ENCODE measurements around the gene KRTAP5-11.
"Not testable (repeated sequence)": the region's sequence is repeated elsewhere in the genome, so short reads cannot be mapped to it uniquely, and the experiment has no call there.

KRTAP5-11 gene

GRCh38 chr11:71554996-71555395 lies 27.7 kb downstream of the KRTAP5-11 start:
- DNase-seq: no peak

DNA sequence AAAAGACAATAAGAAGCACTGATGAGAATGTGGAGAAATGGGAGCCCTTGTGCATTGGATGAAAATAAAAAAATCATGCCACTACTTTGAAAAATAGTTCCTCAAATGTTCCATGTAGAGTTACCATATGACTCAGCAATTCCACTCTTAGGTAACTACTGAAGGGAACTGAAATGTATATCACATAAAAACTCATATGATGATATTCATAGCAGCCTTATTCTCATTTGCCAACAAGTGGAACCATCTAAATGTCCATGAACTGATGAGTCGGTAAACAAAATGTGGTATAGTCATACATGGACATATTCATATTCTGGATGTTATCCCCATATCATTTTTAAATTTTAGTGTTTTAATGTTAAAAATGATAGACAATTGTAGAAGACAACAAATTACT lies 31.0 kb downstream of the KRTAP5-11 start:
- DNase-seq: no peak

- no peak for DNase-seq
These were observed 33.9 kb downstream of the KRTAP5-11 start for GRCh38 chr11:71548716-71549151.

DNA sequence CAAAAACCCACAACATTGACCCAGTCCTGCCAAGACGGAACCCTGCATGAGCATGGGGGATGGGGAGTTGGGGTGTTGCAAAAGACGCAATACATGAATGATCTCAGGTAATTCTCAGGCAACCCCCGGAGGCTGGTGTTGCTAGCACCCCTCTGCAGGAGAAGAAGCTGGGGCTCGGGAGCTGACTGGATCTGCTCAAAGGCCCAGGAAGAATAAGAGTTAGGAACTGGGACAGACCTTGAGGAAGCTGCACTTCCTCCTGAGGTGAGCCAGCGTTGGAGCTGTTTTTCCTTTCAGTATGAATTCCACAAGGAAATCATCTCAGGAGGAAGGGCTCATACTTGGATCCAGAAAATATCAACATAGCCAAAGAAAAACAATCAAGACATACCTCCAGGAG lies 34.6 kb downstream of the KRTAP5-11 start, which contains the start of gene KRTAP5-9:
KRTAP5-9 (plus strand) TSS at position 301 of the 400 bp plus-strand sequence. CDS start 238 bp downstream, outside the sequence.
- no peak for DNase-seq

- DNase-seq: no peak
These were observed 37.2 kb downstream of the KRTAP5-11 start for GRCh38 chr11:71545405-71545966.

DNA sequence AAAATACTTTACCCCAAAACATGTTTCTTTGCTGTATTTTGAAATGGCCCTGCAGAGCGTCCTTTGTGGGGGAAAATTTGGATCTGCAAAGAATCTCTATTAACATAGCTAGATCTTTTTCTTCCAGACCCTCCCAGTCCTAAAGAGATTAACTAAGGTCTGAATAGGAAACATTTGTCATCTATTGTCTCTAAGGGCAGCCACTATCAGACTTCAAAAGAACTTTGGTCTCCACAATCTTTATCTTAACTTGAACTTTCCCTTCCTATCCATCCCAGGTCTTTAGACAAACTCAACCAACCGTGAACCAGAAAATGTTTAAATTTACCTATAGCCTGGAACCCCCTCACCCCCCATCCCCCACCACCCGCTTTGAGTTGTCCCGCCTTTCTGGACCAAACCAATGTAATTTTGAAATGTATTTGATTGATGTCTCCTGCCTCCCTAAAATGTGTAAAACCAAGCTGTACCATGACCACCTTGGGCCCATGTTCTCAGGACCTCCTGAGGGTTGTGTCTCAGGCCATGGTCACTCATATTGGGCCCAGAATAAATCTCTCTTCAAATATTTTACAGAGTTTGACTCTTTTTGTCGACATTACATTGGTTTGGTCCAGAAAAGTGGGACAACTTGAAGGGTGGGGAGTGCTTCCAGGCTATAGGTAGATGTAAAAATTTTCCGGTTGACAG lies 38.0 kb downstream of the KRTAP5-11 start:
- no peak for DNase-seq

- no peak for DNase-seq
These were observed 38.8 kb downstream of the KRTAP5-11 start for GRCh38 chr11:71543866-71544265.

- no peak for DNase-seq
These were observed 39.5 kb downstream of the KRTAP5-11 start for GRCh38 chr11:71542879-71543777.

GRCh38 chr11:71542382-71542781 lies 40.3 kb downstream of the KRTAP5-11 start:
- no peak for DNase-seq

- not testable (repeated sequence) for DNase-seq
These were observed 42.0 kb downstream of the KRTAP5-11 start for GRCh38 chr11:71540521-71541304.

GRCh38 chr11:71539971-71540370 lies 42.7 kb downstream of the KRTAP5-11 start:
- not testable (repeated sequence) for DNase-seq

- DNase-seq: no peak
These were observed 43.7 kb downstream of the KRTAP5-11 start for GRCh38 chr11:71539017-71539416.

GRCh38 chr11:71538666-71538990 lies 44.0 kb downstream of the KRTAP5-11 start:
- no peak for DNase-seq

DNA sequence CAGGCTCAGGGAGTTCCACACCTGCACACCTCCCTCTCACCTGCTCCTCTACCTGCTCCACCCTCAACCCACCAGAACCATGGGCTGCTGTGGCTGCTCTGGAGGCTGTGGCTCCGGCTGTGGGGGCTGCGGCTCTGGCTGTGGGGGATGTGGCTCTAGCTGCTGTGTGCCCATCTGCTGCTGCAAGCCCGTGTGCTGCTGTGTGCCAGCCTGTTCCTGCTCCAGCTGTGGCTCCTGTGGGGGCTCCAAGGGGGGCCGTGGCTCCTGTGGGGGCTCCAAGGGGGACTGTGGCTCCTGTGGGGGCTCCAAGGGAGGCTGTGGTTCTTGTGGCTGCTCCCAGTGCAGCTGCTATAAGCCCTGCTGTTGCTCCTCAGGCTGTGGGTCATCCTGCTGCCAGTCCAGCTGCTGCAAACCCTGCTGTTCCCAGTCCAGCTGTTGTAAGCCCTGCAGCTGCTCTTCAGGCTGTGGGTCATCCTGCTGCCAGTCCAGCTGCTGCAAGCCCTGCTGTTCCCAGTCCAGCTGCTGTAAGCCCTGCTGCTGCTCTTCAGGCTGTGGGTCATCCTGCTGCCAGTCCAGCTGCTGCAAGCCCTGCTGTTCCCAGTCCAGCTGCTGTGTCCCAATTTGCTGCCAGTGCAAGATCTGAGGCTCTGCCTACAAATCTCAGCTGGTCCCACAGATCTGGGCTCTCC lies 44.6 kb downstream of the KRTAP5-11 start, which contains the start of gene KRTAP5-8:
KRTAP5-8 (plus strand) TSS at position 49 of the 689 bp plus-strand sequence; CDS start at position 80, 31 bp downstream.
- not testable (repeated sequence) for DNase-seq

- DNase-seq: no peak
These were observed 45.1 kb downstream of the KRTAP5-11 start for GRCh38 chr11:71537537-71537936.

- no peak for DNase-seq
These were observed 46.9 kb downstream of the KRTAP5-11 start for GRCh38 chr11:71535825-71536224.

GRCh38 chr11:71534711-71535608 lies 47.7 kb downstream of the KRTAP5-11 start:
- not testable (repeated sequence) for DNase-seq

- DNase-seq: no peak
These were observed 50.6 kb downstream of the KRTAP5-11 start for GRCh38 chr11:71532036-71532610.
